Uterus (tissue), 2 donors: ENCODE data around the gene TPI1.

Experiments
- POLR2A ChIP-seq, 2 donors: fragments of 450-650 bp; IDR thresholded peaks; one replicate each; pipeline ENCODE4 v1.6.1; 2016; ENCODE audit warnings: antibody characterized with exemption in 2 of 2, mild to moderate bottlenecking in 1 of 2, moderate library complexity in 1 of 2
- TF ChIP-seq, protein P1 (sequence below), 4 experiments: fragments of 200-600 bp in 2 of 4; fragments of 450-650 bp in 2 of 4; sonication (generic) in 2 of 4; IDR thresholded peaks; one replicate each; pipeline ENCODE4 v1.5.1; 2016 to 2019; ENCODE audit warnings: antibody characterized with exemption in 4 of 4, mild to moderate bottlenecking in 2 of 4, moderate library complexity in 1 of 4

DNA sequence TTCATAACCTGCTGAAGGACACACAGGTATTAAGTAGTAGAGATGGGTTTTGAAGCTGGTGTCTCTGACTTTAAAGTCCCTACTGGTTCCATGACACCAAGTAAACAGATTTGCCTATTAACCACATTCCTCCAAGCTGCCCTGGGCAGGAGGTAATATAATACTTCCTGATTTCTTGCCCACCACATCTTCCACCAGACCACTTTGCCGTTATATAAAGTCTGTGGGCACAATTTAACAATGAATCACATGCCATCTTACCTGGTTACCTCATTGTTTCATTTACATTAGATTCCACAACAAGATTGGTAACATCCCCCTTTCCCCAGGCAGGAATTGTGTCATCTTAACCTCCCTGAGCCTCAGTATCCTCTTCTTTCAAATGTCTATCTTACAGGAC lies 36.4 kb downstream of the TPI1 start:
- TF ChIP-seq, protein P1, sequence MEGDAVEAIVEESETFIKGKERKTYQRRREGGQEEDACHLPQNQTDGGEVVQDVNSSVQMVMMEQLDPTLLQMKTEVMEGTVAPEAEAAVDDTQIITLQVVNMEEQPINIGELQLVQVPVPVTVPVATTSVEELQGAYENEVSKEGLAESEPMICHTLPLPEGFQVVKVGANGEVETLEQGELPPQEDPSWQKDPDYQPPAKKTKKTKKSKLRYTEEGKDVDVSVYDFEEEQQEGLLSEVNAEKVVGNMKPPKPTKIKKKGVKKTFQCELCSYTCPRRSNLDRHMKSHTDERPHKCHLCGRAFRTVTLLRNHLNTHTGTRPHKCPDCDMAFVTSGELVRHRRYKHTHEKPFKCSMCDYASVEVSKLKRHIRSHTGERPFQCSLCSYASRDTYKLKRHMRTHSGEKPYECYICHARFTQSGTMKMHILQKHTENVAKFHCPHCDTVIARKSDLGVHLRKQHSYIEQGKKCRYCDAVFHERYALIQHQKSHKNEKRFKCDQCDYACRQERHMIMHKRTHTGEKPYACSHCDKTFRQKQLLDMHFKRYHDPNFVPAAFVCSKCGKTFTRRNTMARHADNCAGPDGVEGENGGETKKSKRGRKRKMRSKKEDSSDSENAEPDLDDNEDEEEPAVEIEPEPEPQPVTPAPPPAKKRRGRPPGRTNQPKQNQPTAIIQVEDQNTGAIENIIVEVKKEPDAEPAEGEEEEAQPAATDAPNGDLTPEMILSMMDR (IDR thresholded peaks at IDR 0.05): no peak
- no peak for TF ChIP-seq POLR2A (IDR thresholded peaks at IDR 0.05)
